ENCODE measurements around the gene FOXD2. TPM values are rescaled to one million over a fixed set of nuclear protein-coding genes. Genes with fewer than 3 reads are reported as not detected.
"Not testable (repeated sequence)": the region's sequence is repeated elsewhere in the genome, so short reads cannot be mapped to it uniquely, and the experiment has no call there.

FOXD2 gene
- total RNA-seq, 1 experiment from 2014 or later, result 5.8 TPM

- DNase-seq (ENCODE audit: low spot score), result no peak
- in situ Hi-C loops (cut with HindIII; ENCODE audit: low sequenced_read_pairs), result no loop called here
Observed at GRCh38 chr1:47452426-47452825, 14.6 kb downstream of the FOXD2 start.

DNA sequence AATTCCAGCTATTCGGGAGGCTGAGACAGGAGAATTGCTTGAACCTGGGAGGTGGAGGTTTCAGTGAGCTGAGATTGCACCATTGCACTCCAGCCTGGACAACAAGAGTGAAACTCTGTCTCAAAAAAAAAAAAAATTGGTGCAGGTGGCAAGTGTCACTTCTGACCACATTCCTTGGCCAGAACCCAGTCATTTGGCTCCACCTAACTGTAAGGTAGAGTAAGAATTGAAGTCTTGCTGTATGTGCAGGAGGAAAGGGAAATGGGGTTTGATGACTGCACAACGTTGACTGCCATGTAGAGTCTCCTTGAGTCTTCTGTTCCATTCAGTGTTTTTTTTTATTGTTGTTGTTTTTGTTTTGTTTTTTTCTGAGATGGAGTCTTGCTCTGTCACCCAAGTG lies 16.1 kb downstream of the FOXD2 start:
- in situ Hi-C loops (cut with HindIII; ENCODE audit: low sequenced_read_pairs); DNase-seq (ENCODE audit: low spot score): not testable (repeated sequence)

- in situ Hi-C loops (cut with HindIII; ENCODE audit: low sequenced_read_pairs), result no loop called here
- DNase-seq (ENCODE audit: low spot score), result no peak
Observed at GRCh38 chr1:47456250-47456649, 18.4 kb downstream of the FOXD2 start.

DNA sequence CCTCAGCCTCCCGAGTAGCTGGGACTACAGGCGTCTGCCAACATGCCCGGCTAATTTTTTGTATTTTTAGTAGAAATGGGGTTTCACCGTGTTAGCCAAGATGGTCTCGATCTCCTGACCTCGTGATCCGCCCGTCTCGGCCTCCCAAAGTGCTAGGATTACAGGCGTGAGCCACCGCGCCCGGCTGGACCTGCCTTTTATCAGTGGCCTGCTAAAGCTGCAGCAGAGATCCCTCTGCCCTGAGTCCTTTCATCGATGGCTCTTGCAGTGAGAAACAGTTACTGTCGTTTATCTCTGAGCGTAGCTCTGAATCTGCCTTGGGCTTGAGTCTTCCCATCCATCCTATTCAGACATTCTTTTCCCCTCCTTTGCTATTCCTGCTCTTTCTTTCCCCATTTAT lies 19.7 kb downstream of the FOXD2 start:
- DNase-seq (ENCODE audit: low spot score); in situ Hi-C loops (cut with HindIII; ENCODE audit: low sequenced_read_pairs): not testable (repeated sequence)

- in situ Hi-C loops (cut with HindIII; ENCODE audit: low sequenced_read_pairs), result no loop called here
- no peak for DNase-seq (ENCODE audit: low spot score)
Observed at GRCh38 chr1:47459253-47459788, 21.5 kb downstream of the FOXD2 start.

GRCh38 chr1:47460040-47460439 lies 22.2 kb downstream of the FOXD2 start:
- DNase-seq (ENCODE audit: low spot score), result no peak
- in situ Hi-C loops (cut with HindIII; ENCODE audit: low sequenced_read_pairs), result no loop called here

DNA sequence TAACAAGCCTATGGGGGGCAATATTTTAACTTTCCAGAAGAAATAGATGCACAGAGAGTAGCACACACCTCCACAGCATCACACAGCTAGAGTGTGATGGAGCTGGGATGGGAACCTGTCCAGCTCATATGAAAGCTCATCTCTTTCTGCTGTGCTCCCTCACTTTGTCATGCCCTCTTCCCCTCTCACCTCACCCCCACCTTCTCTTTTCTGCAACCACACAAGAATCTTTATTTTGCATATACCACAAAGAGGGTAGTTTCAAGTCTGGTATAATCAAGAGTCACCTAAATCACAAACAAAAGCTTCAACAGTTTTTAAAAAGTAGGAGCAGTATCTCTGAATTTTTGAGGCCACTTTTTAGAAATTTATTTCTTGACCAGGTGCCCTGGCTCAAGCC lies 22.6 kb downstream of the FOXD2 start:
- in situ Hi-C loops (cut with HindIII; ENCODE audit: low sequenced_read_pairs), result no loop called here
- DNase-seq (ENCODE audit: low spot score), result no peak

GRCh38 chr1:47465605-47466004 lies 27.8 kb downstream of the FOXD2 start:
- in situ Hi-C loops (cut with HindIII; ENCODE audit: low sequenced_read_pairs), result no loop called here
- no peak for DNase-seq (ENCODE audit: low spot score)

DNA sequence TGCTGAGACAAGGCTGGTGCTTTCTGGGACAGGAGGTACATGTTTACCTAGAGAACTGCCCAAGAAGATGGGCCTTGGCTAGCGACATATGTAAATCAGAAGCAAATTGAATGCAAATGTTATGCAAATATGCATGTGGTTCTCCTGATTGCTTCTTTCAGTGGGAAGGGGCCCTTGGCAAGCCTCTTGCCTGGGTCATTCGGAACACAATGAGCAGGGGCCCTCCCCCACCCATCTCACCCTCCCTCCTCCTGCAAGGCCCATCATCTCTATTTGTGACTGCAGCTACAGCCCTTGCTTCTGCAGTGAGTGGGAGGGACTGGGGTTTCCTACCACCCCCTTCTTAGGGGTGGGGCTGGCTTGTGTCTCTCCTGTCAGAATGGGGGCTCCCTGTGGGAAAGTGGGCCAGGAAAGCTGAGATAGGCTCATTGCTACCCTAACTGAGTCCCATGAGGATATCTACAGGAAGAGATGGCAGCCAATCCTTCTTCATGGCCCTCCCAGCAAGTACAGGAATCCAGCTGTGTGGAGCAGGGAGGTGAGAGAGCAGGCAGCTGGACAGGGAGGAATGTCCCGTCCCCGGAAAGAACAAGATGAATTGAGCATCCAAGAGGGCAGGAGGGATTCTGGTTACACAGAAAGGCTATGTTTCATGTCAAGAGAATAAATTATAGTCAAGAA lies 31.0 kb downstream of the FOXD2 start:
- in situ Hi-C loops (cut with HindIII; ENCODE audit: low sequenced_read_pairs), result no loop called here

GRCh38 chr1:47469390-47469759 lies 31.5 kb downstream of the FOXD2 start:
- no peak for DNase-seq (ENCODE audit: low spot score)
- in situ Hi-C loops (cut with HindIII; ENCODE audit: low sequenced_read_pairs), result no loop called here

More for the DNA sequence above, 31.0 kb downstream of the FOXD2 start:
- DNase-seq (ENCODE audit: low spot score), result no peak

DNA sequence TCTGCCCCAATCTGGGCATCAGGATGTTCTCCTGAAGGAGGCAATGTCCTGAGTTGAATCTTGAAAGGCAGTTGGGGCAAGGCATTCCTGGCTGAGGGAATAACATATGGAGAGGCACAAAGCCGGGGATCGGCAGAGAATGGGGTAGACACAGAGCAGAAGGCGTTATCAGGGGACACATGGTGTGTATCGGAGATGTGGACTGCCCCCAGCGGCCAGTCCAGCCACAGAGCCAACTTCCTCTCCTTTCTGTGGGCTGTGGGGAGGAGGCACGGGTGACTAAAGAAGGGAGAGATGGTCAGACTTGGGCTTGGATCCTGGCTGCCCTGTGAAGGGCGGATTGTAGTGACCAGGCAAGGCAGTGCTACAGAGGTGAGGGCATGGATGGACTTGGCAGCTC lies 32.1 kb downstream of the FOXD2 start:
- no peak for DNase-seq (ENCODE audit: low spot score)
- in situ Hi-C loops (cut with HindIII; ENCODE audit: low sequenced_read_pairs), result no loop called here

GRCh38 chr1:47471163-47471562 lies 33.3 kb downstream of the FOXD2 start:
- no peak for DNase-seq (ENCODE audit: low spot score)
- in situ Hi-C loops (cut with HindIII; ENCODE audit: low sequenced_read_pairs), result no loop called here

DNA sequence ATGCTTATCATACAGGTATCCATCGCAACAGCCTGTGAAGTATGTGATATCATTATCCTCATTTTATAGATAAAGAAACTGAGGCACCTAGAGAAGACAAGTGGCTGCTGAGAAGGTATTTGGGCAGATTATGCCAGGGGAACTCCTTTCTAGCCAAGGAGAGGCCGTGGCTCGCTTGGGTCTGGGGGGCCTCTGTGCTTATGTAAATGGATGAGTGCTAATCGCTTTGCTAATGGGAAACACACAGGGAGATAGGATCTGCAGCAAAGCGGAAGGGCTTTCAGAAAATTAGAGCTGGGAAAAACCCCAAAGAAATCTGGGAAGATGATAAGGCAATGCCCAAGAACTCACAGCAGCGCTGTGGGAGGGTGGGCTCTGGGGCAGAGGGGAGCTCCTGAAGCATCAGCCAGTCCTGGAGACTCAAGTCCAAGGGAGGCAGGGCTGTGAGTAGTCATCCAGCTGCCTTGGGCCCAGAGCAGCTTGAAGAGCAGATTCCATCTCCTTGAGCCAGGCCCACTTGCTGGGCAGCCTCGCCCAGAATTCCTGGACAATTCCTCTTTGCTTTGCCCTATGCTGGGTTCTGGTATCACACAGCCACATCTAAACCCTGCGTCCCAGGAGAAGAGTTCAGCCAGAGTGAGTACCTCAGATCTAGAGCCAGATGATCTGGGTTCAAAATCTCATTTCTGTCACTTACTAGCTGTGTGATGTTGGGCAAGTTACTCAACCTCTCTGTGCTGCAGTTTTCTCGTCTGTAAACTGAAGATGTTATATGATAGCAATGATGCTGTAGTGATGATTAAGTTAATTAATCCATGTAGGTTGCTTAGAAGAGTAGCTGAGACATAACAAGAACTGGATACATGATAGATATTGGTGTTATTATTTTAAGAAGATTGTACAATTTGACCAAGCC lies 36.7 kb downstream of the FOXD2 start:
- in situ Hi-C loops (cut with HindIII; ENCODE audit: low sequenced_read_pairs), result no loop called here
- DNase-seq (ENCODE audit: low spot score), result no peak

- in situ Hi-C loops (cut with HindIII; ENCODE audit: low sequenced_read_pairs), result no loop called here
- no peak for DNase-seq (ENCODE audit: low spot score)
Observed at GRCh38 chr1:47477595-47478080, 39.8 kb downstream of the FOXD2 start.

- in situ Hi-C loops (cut with HindIII; ENCODE audit: low sequenced_read_pairs), result no loop called here
- no peak for DNase-seq (ENCODE audit: low spot score)
Observed at GRCh38 chr1:47478090-47478489, 40.2 kb downstream of the FOXD2 start.

DNA sequence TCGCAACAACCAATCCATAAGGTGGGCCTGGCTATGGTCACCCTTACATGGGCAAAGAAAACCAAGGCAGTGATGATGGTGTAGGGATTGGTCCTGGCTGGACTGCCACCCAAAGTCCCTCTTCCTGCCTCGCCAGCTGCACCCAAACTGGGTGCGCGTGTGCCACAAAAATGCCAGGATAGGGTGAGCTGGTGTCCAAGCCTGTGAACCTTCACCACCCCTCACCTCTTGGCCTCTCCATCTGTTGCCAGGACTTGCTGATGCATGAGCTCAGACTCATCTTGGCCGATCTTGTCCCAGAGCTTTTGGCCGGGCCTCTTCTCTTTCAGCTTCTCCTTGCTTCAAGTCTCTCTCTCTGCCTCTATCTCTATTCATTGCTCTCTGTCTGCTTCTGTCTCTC lies 41.8 kb downstream of the FOXD2 start:
- DNase-seq (ENCODE audit: low spot score), result no peak
- in situ Hi-C loops (cut with HindIII; ENCODE audit: low sequenced_read_pairs), result no loop called here

GRCh38 chr1:47481936-47482335 lies 44.1 kb downstream of the FOXD2 start:
- in situ Hi-C loops (cut with HindIII; ENCODE audit: low sequenced_read_pairs), result no loop called here
- DNase-seq (ENCODE audit: low spot score), result no peak

GRCh38 chr1:47482786-47483185 lies 44.9 kb downstream of the FOXD2 start:
- in situ Hi-C loops (cut with HindIII; ENCODE audit: low sequenced_read_pairs), result no loop called here
- DNase-seq (ENCODE audit: low spot score), result no peak

DNA sequence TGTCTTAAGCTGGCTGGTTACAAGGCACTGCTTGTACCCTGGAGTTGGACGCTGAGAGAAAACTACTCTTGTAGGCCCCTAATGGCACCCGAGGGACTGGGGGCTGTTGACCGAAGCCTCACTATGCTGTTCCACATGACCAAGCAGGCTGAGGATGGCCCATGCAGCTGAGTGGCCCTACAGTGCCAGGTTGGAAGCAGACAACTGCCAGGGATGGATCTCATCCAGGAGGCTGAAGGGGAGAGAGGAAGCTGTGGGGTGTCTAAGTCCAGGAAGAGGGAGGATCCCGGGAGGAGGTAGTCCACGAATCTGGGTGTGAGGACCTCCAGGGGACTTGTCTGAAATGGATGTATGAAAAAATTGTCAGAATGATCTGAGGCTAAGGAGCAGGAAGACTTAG lies 45.8 kb downstream of the FOXD2 start:
- in situ Hi-C loops (cut with HindIII; ENCODE audit: low sequenced_read_pairs), result no loop called here
- no peak for DNase-seq (ENCODE audit: low spot score)

GRCh38 chr1:47485817-47486216 lies 48.0 kb downstream of the FOXD2 start:
- DNase-seq (ENCODE audit: low spot score), result no peak
- in situ Hi-C loops (cut with HindIII; ENCODE audit: low sequenced_read_pairs), result no loop called here
